ENCODE results near the gene TSPAN14.
"Not testable (repeated sequence)": the region's sequence is repeated elsewhere in the genome, so short reads cannot be mapped to it uniquely, and the experiment has no call there.

TSPAN14 gene

GRCh38 chr10:80472234-80473095 is 18.4 kb downstream of the TSPAN14 start:
- no peak for DNase-seq

GRCh38 chr10:80473096-80473657 is 19.1 kb downstream of the TSPAN14 start:
- no peak for DNase-seq

- DNase-seq: no peak
These were observed 19.8 kb downstream of the TSPAN14 start for GRCh38 chr10:80473692-80474596.

DNA sequence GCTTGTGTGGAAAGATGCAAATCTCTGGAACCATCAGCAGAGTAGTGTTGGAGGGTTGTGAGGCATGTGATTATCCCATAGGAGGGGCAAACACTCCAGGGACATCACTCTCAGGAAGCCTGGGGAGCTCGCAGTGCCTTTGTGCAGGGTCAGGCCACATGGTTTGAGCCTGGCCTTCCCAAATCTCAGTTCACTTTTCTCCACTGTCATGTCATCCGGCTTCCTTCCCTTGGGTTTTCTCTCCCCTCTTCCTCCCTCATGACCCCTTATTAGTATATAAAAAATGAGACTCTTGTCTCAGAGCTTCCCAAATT is 20.4 kb downstream of the TSPAN14 start:
- DNase-seq: no peak

GRCh38 chr10:80474941-80475340 is 20.8 kb downstream of the TSPAN14 start:
- DNase-seq: no peak

- DNase-seq: not testable (repeated sequence)
These were observed 21.5 kb downstream of the TSPAN14 start for GRCh38 chr10:80475641-80476040.

- DNase-seq: no peak
These were observed 22.6 kb downstream of the TSPAN14 start for GRCh38 chr10:80476685-80477084.

DNA sequence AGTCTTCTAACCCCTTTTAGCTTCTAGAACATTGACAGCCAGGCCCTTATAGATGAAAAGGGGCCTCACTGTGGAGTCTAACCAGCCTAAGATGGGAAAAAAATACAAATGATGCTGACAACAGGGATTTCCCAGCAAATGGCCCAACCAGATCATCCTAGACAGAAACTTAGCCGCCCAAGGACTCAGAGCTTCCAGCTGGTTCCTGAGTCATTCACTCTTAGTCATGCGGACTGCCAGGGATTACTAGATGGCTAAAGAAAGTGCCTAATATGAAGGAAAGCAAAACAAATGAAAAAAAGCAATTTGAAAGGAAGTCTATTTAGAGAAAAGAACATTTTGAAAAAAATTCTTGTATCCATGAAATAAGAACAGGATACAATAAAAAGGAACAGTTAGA is 23.7 kb downstream of the TSPAN14 start:
- no peak for DNase-seq

DNA sequence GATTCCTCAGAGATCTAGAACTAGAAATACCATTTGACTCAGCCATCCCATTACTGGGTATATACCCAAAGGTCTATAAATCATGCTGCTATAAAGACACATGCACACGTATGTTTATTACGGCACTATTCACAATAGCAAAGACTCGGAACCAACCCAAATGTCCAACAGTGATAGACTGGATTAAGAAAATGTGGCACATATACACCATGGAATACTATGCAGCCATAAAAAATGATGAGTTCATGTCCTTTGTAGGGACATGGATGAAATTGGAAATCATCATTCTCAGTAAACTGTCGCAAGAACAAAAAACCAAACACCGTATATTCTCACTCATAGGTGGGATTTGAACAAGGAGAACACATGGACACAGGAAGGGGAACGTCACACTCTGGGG is 26.3 kb downstream of the TSPAN14 start:
- DNase-seq: not testable (repeated sequence)

DNA sequence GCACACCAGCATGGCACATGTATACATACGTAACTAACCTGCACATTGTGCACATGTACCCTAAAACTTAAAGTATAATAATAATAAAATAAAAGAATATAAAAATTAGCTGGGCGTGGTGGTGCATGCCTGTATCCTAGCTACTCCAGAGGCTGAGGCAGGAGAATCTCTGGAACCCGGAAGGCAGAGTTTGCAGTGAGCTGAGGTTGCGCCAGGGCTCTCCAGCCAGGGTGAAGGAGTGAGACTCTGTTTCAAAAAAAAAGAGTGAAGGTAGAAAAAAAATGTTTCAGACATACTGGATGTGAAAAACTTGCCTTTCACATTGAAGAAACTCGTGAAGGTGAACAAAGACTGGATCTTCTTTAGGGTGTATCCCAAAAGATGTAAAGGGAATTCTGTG is 26.7 kb downstream of the TSPAN14 start:
- DNase-seq: no peak

- DNase-seq: no peak
These were observed 30.1 kb downstream of the TSPAN14 start for GRCh38 chr10:80484243-80484642.

- DNase-seq: no peak
These were observed 30.6 kb downstream of the TSPAN14 start for GRCh38 chr10:80484676-80485075.

- DNase-seq: no peak
These were observed 31.2 kb downstream of the TSPAN14 start for GRCh38 chr10:80485076-80485945.

GRCh38 chr10:80485946-80486764 is 32.0 kb downstream of the TSPAN14 start:
- DNase-seq: no peak

DNA sequence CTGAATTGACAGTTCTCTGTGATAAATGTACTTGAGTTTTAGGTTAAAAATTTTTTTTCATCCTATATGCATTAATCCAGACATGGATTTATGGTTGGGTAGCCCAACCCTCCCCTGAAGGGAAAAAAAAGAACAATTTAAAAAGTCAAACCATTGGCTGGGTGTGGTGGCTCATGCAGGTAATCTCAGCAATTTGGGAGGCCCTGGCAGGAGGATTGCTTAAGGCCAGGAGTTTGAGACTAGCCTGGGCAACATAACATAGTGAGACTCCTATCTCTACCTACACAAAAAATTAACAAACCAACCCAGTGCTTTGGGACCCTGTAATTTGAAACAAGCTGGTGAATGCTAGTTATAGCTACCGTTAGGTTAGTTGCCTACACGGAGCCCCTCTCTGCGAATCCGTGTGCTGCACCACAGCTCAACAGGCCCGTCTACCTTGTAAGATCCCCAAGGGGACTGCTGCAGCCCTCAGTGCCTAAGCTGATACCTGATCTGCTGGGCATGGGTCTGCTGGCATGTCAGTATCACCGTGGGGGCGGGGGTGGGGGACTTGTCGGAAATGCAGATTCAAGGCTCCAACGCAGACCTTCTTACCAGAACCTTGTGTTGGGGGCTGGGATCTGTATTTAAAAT is 32.8 kb downstream of the TSPAN14 start:
- no peak for DNase-seq

DNA sequence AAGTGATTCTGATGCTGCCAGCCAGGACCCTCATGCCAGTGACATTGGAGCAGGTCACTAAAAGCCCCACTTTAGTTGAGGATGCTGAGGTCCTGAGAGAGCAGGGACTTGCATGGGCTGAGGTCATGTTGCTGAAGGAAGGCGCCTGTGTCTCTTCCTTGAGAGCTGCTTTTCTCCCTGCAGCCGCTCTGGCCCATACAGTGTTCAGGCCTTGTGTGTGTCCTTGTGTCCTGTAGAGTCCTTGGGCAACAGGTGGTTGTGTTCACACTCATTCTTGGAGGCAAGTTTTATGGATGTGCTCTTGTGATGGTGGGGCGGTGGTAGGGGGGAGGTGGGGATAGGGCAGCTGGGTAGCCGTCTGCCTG is 33.3 kb downstream of the TSPAN14 start:
- DNase-seq: no peak

GRCh38 chr10:80487791-80488538 is 33.9 kb downstream of the TSPAN14 start:
- no peak for DNase-seq

GRCh38 chr10:80488539-80489066 is 34.5 kb downstream of the TSPAN14 start:
- DNase-seq: no peak

- DNase-seq: no peak
These were observed 35.4 kb downstream of the TSPAN14 start for GRCh38 chr10:80489371-80490112.

Measured in NCI-H146 (cell line).